Renal cortical epithelial cell (primary cell): ENCODE measurements around the gene ERGIC1. TPM values are rescaled to one million over a fixed set of nuclear protein-coding genes. Genes with fewer than 3 reads are reported as not detected.

Source experiments
- DNase-seq: peaks from one replicate; pipeline ENCODE4 v3.0.0-alpha.2; 2011; ENCODE audit warnings: low read depth
- total RNA-seq: library from RNA; depleted of rRNA; stranded (reverse); fragments of >200 nt; gene quantifications from 2 replicates; pipeline ENCODE4 v1.2.3, GENCODE V29; 2014

ERGIC1 gene
- total RNA-seq, 1 donor from 2014 or later: 240 TPM

DNA sequence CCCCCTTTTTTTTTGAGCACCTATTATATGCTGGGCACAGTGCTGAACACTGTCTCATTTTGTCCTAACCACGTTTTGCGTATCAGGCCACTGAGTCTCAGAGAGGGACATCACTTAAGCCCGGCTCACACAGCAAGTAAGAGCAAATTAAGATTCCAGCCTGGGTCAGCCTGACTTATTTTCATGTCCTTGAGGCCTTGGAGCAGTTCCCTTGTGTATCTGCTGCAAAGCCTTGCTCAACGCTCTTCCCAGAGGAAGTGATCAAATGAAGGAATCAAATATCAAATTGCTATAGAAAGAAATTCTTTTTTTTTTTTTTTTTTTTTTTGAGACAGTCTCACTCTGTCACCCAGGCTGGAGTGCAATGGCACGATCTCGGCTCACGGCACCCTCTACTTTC, 30.7 kb downstream of the ERGIC1 start:
- DNase-seq: no peak

DNA sequence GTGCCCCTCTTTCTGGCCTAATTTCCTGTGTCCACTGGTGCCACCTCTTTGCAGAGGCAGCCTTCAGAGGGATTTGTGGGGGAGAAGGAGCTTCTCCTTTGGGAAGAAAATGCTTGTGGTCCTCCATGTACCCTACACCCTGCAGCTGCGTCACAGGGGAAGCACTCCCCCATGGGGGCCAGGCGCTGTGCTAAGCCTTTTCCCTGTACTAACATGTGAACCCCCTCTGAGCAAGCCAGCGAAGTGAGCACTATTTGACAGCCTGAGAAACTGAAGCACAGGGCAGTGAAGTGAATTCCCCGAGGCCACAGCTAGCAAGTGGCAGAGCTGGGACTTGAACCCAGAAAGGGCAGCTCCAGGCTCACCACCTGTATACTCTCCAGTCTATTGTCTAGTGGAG, 32.3 kb downstream of the ERGIC1 start:
- DNase-seq: no peak

- no peak for DNase-seq
Measured at GRCh38 chr5:172866802-172867748, 33.0 kb downstream of the ERGIC1 start.

- DNase-seq: no peak
Measured at GRCh38 chr5:172867761-172868435, 33.8 kb downstream of the ERGIC1 start.

GRCh38 chr5:172868436-172868923, 34.4 kb downstream of the ERGIC1 start:
- DNase-seq: peak; percentile 93

DNA sequence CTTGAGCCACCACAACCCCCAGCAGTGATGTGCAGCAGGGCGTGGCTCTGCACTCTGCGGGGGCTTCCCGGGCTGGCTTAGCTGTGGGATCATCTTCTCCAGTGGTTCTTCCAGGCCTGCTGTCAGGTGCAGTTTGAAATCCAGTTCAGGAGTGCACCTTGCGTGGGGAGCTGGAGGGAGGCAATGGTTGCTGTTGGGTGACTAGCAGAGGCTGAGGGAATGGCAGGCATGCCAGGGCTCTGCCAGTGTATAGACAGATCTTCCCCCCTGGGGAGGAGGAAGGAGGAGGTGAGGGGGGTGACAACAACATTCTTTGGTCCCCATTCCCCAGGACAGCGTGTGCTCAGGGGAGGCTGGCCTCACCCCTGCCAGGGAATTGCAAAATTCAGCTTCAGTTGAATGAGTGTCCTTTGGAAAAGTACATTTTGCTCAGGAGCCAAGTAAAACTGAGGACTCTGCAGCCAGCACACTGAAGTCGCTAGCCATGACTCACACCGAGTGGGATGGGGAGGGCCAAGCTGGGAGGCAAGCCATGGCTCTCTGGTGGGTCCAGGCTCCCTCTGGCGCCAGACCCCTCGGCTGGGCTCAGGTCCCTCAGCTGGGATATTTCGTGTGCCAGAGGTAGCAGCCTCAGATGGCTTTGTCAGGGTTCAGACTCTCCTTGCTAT, 35.0 kb downstream of the ERGIC1 start:
- peak; percentile 99 for DNase-seq

DNA sequence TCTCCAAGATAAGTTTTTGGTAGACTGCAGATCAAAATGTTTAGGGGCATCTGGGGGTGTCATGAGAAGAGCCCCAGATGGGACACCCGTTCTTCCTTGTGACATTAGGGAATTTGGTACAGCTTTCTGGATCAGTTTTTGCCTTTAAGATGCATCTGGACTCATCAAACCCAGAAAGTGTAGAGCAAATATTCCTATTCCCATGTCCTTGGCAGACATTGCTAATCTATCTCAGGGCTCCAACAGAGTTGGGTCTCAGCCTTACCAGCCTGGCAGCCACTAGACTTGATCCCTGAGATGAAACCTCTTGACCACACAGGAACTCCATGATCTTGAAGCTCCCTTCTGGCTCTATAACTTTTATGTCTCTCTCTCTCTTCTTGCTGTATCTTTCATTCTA, 35.6 kb downstream of the ERGIC1 start:
- no peak for DNase-seq

GRCh38 chr5:172870291-172870714, 36.3 kb downstream of the ERGIC1 start:
- peak; percentile 96 for DNase-seq

DNA sequence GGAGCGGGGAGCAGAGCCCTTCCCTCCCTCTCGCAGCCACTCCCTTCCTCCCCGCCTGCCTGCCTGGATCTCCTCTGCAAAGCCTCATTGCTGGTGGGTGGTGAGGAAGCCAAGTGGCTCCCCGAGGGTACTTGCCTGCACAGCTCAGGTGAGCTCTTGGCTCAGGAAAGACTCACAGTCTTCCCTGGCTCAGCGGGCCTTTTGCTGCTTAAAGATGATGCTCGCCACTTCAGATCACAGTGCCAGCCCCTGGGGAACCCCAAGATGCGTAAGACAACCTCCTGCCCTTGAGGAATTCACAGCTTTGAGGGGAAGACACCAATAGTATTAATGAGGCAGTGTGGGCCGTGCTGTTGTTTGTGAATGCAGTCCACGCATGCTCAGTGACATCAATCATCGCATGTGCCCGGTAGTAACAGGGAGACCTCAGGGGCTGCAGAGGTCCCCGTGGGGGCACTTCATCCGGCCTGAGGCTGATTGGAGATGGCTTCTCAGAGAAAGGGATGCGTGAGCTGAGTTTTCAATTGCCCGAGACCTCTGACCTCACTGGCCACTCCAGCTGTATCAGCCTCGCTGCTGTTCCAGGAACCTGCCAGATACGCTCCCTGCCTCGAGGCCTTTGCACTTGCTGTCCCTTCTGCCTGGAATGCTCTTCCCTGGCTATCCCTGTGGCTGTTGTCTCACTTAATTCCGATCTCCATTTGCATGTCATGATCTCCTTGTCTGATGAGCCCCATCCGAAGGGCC, 36.8 kb downstream of the ERGIC1 start:
- DNase-seq: peak; percentile 50

DNA sequence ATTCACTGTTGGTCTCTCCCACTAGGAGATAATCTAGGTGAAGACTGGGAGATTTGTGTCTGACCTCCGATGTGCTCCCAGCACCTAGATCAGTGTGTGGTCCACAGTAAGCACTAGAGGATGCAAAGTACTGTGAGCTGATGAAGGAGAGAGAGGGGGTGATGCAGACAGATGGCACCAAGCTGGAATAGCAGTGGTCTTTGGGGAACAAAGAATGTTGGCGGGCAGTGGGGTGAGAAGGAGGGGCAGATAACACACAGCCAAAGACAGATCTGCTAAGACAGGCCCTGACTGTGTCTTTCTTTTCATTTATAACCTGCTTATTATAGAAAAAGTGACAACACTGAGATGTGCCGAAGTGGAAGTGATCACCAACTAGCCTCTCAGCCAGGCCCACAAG, 37.5 kb downstream of the ERGIC1 start:
- DNase-seq: no peak

GRCh38 chr5:172871982-172872381, 37.9 kb downstream of the ERGIC1 start:
- DNase-seq: no peak

GRCh38 chr5:172872997-172873491, 39.0 kb downstream of the ERGIC1 start:
- DNase-seq: no peak

- no peak for DNase-seq
Measured at GRCh38 chr5:172873513-172873912, 39.5 kb downstream of the ERGIC1 start.

- DNase-seq: no peak
Measured at GRCh38 chr5:172874647-172875504, 40.8 kb downstream of the ERGIC1 start.

- DNase-seq: no peak
Measured at GRCh38 chr5:172875505-172876279, 41.6 kb downstream of the ERGIC1 start.

DNA sequence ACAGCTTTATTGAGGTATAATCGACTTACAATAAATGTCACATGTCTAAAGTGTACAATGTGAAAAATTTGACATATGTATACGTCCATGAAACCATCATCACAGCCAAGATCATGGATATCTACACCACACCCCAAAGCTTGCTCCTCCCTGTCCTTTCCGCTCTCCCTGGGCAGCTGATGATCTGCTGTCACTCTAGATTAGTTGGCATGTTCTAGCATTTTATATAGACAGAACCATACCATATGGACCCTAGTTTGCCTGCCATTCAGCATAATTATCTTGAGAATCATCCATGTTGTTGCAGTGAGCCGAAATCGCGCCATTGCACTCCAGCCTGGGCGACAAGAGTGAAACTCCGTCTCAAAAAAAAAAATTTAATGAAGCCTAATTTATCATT, 42.5 kb downstream of the ERGIC1 start:
- DNase-seq: no peak

GRCh38 chr5:172877466-172878260, 43.6 kb downstream of the ERGIC1 start:
- no peak for DNase-seq

- DNase-seq: no peak
Measured at GRCh38 chr5:172878585-172878932, 44.5 kb downstream of the ERGIC1 start.
